Activated CD8-positive, alpha-beta T cell treated with anti-CD3 and anti-CD28 coated beads for 36 hours (primary cell): ENCODE measurements around the gene UBE3C. TPM values are rescaled to one million over a fixed set of nuclear protein-coding genes. Genes with fewer than 3 reads are reported as not detected.

Experiments
- ATAC-seq: fragments of 200-7000 bp; cut with Tn5 transposase; one replicate; pipeline ENCODE4 v1.10.0; 2021; ENCODE audit warnings: mild to moderate bottlenecking, moderate library complexity
- CTCF ChIA-PET: fragments of 350-600 bp; sonication (Branson Sonifier 250); formaldehyde crosslinking; loops from one replicate; lab custom pipeline; 2021; ENCODE audit warnings: antibody characterized with exemption; lab: Charles Lee
- POLR2A ChIA-PET: fragments of 350-600 bp; sonication (Branson Sonifier 250); formaldehyde crosslinking; loops from one replicate; lab custom pipeline; 2021; ENCODE audit warnings: antibody characterized with exemption; lab: Charles Lee
- DNase-seq: peaks from one replicate; pipeline ENCODE4 v3.0.0-alpha.2; 2020
- H3K27ac Mint-ChIP-seq: one replicate; pipeline ENCODE4 v1.8.0; 2021; ENCODE audit warnings: mild to moderate bottlenecking, mixed read lengths
- H3K27me3 Mint-ChIP-seq: one replicate; pipeline ENCODE4 v1.8.0; 2021; ENCODE audit warnings: mixed read lengths
- H3K36me3 Mint-ChIP-seq: one replicate; pipeline ENCODE4 v1.8.0; 2021; ENCODE audit warnings: low read depth, mixed read lengths
- H3K4me1 Mint-ChIP-seq: one replicate; pipeline ENCODE4 v1.8.0; 2021; ENCODE audit warnings: low read depth, mixed read lengths
- H3K4me3 Mint-ChIP-seq: one replicate; pipeline ENCODE4 v1.8.0; 2021; ENCODE audit warnings: mild to moderate bottlenecking, moderate library complexity, mixed read lengths
- H3K9me3 Mint-ChIP-seq: one replicate; pipeline ENCODE4 v1.8.0; 2021; ENCODE audit warnings: mixed read lengths
- CTCF ChIP-seq: fragments of 200-600 bp; IDR thresholded peaks from one replicate; pipeline ENCODE4 v1.8.0; 2022; ENCODE audit warnings: antibody characterized with exemption, mild to moderate bottlenecking
- intact Hi-C: fragments of 100-400 bp; cut with micrococcal nuclease; formaldehyde crosslinking; loops from one replicate; pipeline ENCODE4 v1.10.0; 2022
- total RNA-seq, 2 experiments: library from RNA; stranded (reverse); gene quantifications; one replicate each; pipeline ENCODE4 v1.2.3, GENCODE V29; 2021

Gene UBE3C
- total RNA-seq, 2 experiments from 2014 or later, result 59.0 to 59.6 TPM

DNA sequence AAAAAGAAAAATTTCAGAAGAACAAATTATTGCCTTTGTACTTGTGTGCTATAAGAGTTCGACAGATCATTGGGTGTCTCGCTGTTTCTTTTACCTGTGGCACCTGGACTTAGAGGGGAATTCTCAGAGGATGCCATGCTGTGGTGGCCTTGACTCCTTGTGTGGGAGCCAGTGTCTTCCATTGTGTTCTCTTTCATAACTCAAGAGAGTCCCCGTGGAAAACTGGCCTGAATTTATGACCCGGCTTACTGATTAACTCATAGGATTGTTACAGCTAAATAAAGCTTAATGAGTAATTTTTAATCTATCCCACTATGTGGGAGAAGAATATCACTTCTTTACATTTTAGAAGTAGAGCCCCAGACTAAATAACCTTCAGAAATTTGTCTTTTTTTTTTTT, 54.5 kb downstream of the UBE3C start:
- Mint-ChIP-seq H3K27me3 (no peaks in the 10 kb centered on the region), H3K4me3 (no peak overlapping the region), H3K27ac (no peak overlapping the region), H3K36me3 (peaks cover 49% of the 10 kb centered on the region), H3K4me1 (no peaks in the 10 kb centered on the region), H3K9me3 (no peaks in the 10 kb centered on the region)
- intact Hi-C loops, result no loop called here
- ATAC-seq (no peak), DNase-seq (no peak)
- CTCF ChIA-PET, result no interaction called here
- POLR2A ChIA-PET, result no interaction called here
- no peak for TF ChIP-seq CTCF

DNA sequence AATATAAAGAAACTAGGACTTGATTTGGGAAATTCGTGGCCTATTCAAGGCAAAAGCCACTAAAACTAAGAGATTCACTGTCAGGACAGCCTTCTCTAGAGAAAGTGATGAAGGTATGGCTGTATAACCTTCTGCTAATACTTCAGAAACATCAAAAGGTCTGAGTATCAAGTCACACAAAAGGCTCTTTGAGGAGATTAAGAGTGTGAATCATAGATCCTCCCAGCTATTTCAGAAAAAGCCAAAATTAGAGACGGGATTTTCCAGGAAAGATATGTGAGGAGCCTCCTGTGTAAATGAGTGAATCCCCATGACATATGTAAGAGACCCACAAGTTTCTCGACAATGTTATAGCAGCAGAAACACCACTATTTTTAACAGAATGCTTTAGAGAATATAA, 56.2 kb downstream of the UBE3C start:
- no peak overlapping the region for H3K27ac Mint-ChIP-seq
- DNase-seq, result no peak
- peaks cover 49% of the 10 kb centered on the region for H3K36me3 Mint-ChIP-seq
- intact Hi-C loops, result no loop called here
- H3K9me3 Mint-ChIP-seq, result no peaks in the 10 kb centered on the region
- no peak for TF ChIP-seq CTCF
- no peaks in the 10 kb centered on the region for H3K4me1 Mint-ChIP-seq
- ChIA-PET CTCF (no interaction called here), POLR2A (no interaction called here)
- H3K4me3 Mint-ChIP-seq, result no peak overlapping the region
- ATAC-seq, result no peak
- no peaks in the 10 kb centered on the region for H3K27me3 Mint-ChIP-seq

DNA sequence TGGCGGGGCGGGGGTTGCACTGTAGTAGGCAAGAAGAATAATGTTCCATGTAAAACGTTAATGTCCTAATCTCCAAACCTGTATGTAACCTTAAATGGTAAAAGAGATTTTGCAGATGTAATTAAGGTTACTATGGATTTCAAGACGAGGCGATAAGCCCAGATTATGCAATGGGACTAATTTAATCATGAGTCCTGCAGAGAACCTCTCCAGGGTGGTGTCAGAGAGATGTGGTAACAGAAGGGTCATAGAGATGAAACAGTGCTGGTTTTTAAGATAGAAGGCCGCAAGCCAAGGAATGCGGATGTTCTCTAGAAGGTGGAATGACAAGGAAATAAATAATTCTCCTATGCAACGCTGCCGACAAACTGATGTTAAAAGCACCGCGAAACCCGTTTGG, 57.1 kb downstream of the UBE3C start:
- H3K36me3 Mint-ChIP-seq, result peaks cover 45% of the 10 kb centered on the region
- DNase-seq (no peak), ATAC-seq (no peak)
- CTCF ChIA-PET, result no interaction called here
- POLR2A ChIA-PET, result no interaction called here
- H3K4me1 Mint-ChIP-seq, result no peaks in the 10 kb centered on the region
- H3K27ac Mint-ChIP-seq, result no peak overlapping the region
- no peak overlapping the region for H3K4me3 Mint-ChIP-seq
- TF ChIP-seq CTCF, result no peak
- no peaks in the 10 kb centered on the region for H3K27me3 Mint-ChIP-seq
- no peaks in the 10 kb centered on the region for H3K9me3 Mint-ChIP-seq
- intact Hi-C loops, result no loop called here

DNA sequence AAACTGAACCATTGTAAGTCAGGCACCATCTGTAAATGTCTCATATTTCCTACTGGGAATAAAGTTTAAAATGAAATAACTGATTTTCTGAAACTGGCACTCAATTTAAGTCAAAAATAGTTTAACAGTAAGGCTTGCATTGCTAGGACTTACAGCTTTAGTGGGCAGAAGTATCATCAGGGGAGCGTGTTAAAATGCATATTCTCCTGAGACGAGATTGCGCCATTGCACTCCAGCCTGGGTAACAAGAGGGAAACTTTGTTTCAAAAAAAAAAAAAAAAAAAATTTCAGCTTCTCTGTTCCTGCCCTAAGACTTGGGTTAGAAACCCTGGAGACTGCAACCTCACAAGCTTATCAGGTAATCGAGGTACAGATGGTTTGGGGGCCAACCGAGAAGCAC, 65.4 kb downstream of the UBE3C start:
- Mint-ChIP-seq H3K27me3 (no peaks in the 10 kb centered on the region), H3K36me3 (peaks cover 35% of the 10 kb centered on the region), H3K4me3 (no peak overlapping the region), H3K27ac (no peak overlapping the region), H3K4me1 (no peaks in the 10 kb centered on the region), H3K9me3 (no peaks in the 10 kb centered on the region)
- ChIA-PET POLR2A (no interaction called here), CTCF (interaction anchor here (1.2 kb wide), 1 partner anchor 69 kb away, joined by 3 read pairs; no protein-coding TSS in a partner anchor)
- ATAC-seq, result no peak
- no peak for TF ChIP-seq CTCF
- intact Hi-C loops, result no loop called here
- no peak for DNase-seq

DNA sequence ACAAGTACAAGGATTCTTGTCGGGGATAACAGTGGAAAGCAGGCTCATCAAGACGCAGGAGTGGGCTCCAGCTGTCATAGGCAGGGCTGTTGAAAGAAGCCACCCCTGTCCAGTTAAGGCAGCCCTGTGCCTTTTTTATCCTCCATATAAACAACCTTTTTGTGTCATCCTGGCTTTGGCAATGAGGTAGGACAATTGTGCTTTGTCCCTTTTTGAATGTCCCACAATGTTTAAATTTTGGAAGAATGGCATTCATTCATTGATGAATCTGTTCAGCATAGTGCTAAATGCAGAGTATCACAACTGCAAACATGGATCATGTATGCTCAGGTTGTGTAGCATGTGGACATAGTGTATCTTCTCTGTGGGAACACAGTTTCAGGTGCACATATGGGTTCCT, 66.7 kb downstream of the UBE3C start:
- H3K9me3 Mint-ChIP-seq, result no peaks in the 10 kb centered on the region
- no peak for TF ChIP-seq CTCF
- CTCF ChIA-PET, result interaction anchor here (0.7 kb wide), 1 partner anchor 11 kb away, joined by 3 read pairs; no protein-coding TSS in a partner anchor
- H3K27me3 Mint-ChIP-seq, result no peaks in the 10 kb centered on the region
- H3K27ac Mint-ChIP-seq, result no peak overlapping the region
- intact Hi-C loops, result no loop called here
- ATAC-seq, result no peak
- peaks cover 33% of the 10 kb centered on the region for H3K36me3 Mint-ChIP-seq
- H3K4me1 Mint-ChIP-seq, result no peaks in the 10 kb centered on the region
- POLR2A ChIA-PET, result no interaction called here
- no peak overlapping the region for H3K4me3 Mint-ChIP-seq
- no peak for DNase-seq
